K562 treated with DMSO at 1 percent for 12 hours (cell line): ENCODE measurements around the gene PLS1. TPM values are rescaled to one million over a fixed set of nuclear protein-coding genes. Genes with fewer than 3 reads are reported as not detected.

Experiments used
- total RNA-seq: library from RNA; unstranded; fragments of 300-600 nt; gene quantifications from 2 replicates; pipeline ENCODE4 v1.2.3, GENCODE V29; 2022; ENCODE audit not compliant: insufficient read depth

Gene PLS1
- 6.3 and 15.0 TPM in 2 replicates for total RNA-seq

GRCh38 chr3:142595951-142596725, at the start of gene PLS1:
Gene PLS1 (plus strand): TSS chr3:142596393. CDS start chr3:142664238, 67,845 bp downstream.

GRCh38 chr3:142578329-142579223, 17.6 kb upstream of the PLS1 start, which contains the start of gene ATR:
Gene ATR (minus strand): TSS chr3:142578733. CDS start chr3:142578704, 29 bp downstream.

DNA sequence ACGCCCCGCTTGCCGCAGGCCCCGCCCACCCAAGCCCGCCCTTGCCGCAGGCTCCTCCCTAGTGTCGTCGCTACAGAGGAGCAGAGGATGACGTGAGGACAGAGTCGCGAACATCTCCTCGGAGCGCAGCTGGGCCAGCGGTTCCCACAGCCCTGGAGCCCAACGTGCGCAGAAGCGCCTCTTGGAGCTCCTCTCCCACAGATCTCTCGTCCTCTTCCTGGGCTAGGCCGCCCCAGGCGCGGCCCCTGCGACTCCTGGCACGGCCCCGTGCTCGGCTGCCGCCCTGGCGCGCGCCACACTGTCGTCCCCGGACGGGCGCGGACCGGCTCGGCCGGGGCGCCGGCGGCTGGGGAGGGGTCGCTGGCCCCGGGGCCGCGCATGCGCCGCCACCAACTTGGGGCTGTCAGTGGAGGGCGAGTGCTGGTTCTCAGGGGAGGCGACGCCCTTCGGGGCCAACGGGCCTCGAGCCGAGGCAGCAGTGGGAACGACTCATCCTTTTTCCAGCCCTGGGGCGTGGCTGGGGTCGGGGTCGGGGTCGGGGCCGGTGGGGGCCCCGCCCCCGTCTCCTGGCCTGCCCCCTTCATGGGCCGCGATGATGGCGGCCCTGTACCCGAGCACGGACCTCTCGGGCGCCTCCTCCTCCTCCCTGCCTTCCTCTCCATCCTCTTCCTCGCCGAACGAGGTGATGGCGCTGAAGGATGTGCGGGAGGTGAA, 127.9 kb downstream of the PLS1 start, which contains the start of gene TRPC1:
Gene TRPC1 (plus strand): TSS at position 67 of the 714 bp plus-strand sequence. CDS start 526 bp downstream, at position 593.

Other genes with a start within 250 kb of the PLS1 start
- gene XRN1, start 148.4 kb upstream of the PLS1 start, total RNA-seq: 1.4 and 14.6 TPM in 2 replicates
- gene ATR, start 17.7 kb upstream of the PLS1 start, total RNA-seq: 2.6 and 15.3 TPM in 2 replicates
- gene TRPC1, start 127.6 kb downstream of the PLS1 start, total RNA-seq: 5.9 and 6.3 TPM in 2 replicates